ENCODE data around the gene TRAPPC5.

DNA sequence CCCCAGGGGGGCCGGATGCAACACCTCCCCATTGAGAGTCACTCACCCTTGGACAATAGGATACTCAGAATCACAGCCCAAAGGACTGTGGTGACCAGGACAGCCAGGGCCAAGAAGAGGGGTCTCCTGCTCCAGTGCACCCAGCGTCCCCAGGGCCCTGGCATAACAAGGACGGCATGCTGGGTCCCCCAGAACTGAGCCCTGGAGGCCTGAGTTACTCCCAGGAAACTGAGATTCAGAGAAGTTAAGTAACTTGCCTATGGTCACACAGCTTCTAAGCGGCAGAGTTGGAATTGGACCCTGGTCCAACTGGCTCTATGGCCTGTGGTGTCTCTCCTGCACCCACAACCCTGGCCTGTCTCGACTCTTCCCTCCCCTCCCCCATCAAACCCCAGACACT lies 51.0 kb downstream of the TRAPPC5 start:
- TF ChIP-seq, protein P1, sequence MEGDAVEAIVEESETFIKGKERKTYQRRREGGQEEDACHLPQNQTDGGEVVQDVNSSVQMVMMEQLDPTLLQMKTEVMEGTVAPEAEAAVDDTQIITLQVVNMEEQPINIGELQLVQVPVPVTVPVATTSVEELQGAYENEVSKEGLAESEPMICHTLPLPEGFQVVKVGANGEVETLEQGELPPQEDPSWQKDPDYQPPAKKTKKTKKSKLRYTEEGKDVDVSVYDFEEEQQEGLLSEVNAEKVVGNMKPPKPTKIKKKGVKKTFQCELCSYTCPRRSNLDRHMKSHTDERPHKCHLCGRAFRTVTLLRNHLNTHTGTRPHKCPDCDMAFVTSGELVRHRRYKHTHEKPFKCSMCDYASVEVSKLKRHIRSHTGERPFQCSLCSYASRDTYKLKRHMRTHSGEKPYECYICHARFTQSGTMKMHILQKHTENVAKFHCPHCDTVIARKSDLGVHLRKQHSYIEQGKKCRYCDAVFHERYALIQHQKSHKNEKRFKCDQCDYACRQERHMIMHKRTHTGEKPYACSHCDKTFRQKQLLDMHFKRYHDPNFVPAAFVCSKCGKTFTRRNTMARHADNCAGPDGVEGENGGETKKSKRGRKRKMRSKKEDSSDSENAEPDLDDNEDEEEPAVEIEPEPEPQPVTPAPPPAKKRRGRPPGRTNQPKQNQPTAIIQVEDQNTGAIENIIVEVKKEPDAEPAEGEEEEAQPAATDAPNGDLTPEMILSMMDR (conservative IDR thresholded peaks at IDR 0.05; ENCODE audit: low read depth, low read length): no peak
- TF ChIP-seq EZH2 (IDR thresholded peaks at IDR 0.05; ENCODE audit: borderline replicate concordance, low read depth, low read length, poor library complexity, severe bottlenecking): no peak

Measured in A673 (cell line).